Measurements from ENCODE around the gene ALS2. TPM values are rescaled to one million over a fixed set of nuclear protein-coding genes. Genes with fewer than 3 reads are reported as not detected.
A peak's percentile ranks its signal among the peaks of the same experiment; 100 is the strongest.

The ALS2 gene
- total RNA-seq, 1 donor from 2014 or later = 37.0 TPM

GRCh38 chr2:201698588-201699226, 82.0 kb downstream of the ALS2 start, which contains the start of gene MPP4:
TSS of gene MPP4 (minus strand) at chr2:201698644. CDS start at chr2:201693954, 4,690 bp downstream.
- H3K9me3 Mint-ChIP-seq = no peaks in the 10 kb centered on the region
- no peak within 1 kb of the TSS for H3K4me3 Mint-ChIP-seq

GRCh38 chr2:201697899-201698298, 82.8 kb downstream of the ALS2 start:
- no peak for TF ChIP-seq CTCF (conservative IDR thresholded peaks at IDR 0.05)
- no peak overlapping the region for H3K27ac Mint-ChIP-seq (ENCODE audit: unreplicated experiment)
- no peaks in the 10 kb centered on the region for H3K9me3 Mint-ChIP-seq
- DNase-seq (ENCODE audit: low read depth, low spot score) = no peak
- no peak overlapping the region for H3K4me3 Mint-ChIP-seq
- H3K36me3 Mint-ChIP-seq (ENCODE audit: low read depth) = peaks cover 3% of the 10 kb centered on the region
- H3K27me3 Mint-ChIP-seq (ENCODE audit: low read depth) = no peaks in the 10 kb centered on the region
- H3K4me1 Mint-ChIP-seq = no peaks in the 10 kb centered on the region

More at GRCh38 chr2:201698588-201699226, 82.0 kb downstream of the ALS2 start, which contains the start of gene MPP4:
- no peak for TF ChIP-seq CTCF (conservative IDR thresholded peaks at IDR 0.05)
- H3K27ac Mint-ChIP-seq (ENCODE audit: unreplicated experiment) = no peak within 1 kb of the TSS
- no peaks in the 10 kb centered on the region for H3K27me3 Mint-ChIP-seq (ENCODE audit: low read depth)
- H3K4me1 Mint-ChIP-seq = no peaks in the 10 kb centered on the region
- peaks cover 5% of the 10 kb centered on the region for H3K36me3 Mint-ChIP-seq (ENCODE audit: low read depth)
- no peak for DNase-seq (ENCODE audit: low read depth, low spot score)

GRCh38 chr2:201696151-201696659, 84.5 kb downstream of the ALS2 start:
- peaks cover 2% of the 10 kb centered on the region for H3K36me3 Mint-ChIP-seq (ENCODE audit: low read depth)
- no peak for TF ChIP-seq CTCF (conservative IDR thresholded peaks at IDR 0.05)
- H3K27ac Mint-ChIP-seq (ENCODE audit: unreplicated experiment) = peak overlapping the region; percentile 13
- DNase-seq (ENCODE audit: low read depth, low spot score) = no peak
- no peak overlapping the region for H3K4me3 Mint-ChIP-seq
- H3K27me3 Mint-ChIP-seq (ENCODE audit: low read depth) = no peaks in the 10 kb centered on the region
- no peaks in the 10 kb centered on the region for H3K9me3 Mint-ChIP-seq
- no peaks in the 10 kb centered on the region for H3K4me1 Mint-ChIP-seq

GRCh38 chr2:201685156-201685555, 95.6 kb downstream of the ALS2 start:
- Mint-ChIP-seq H3K36me3 (ENCODE audit: low read depth) (no peaks in the 10 kb centered on the region), H3K4me3 (no peak overlapping the region), H3K27ac (ENCODE audit: unreplicated experiment) (no peak overlapping the region), H3K4me1 (no peaks in the 10 kb centered on the region), H3K27me3 (ENCODE audit: low read depth) (peaks cover 22% of the 10 kb centered on the region), H3K9me3 (no peaks in the 10 kb centered on the region)
- DNase-seq (ENCODE audit: low read depth, low spot score) = no peak
- TF ChIP-seq CTCF (conservative IDR thresholded peaks at IDR 0.05) = no peak

GRCh38 chr2:201680743-201681142, 100.0 kb downstream of the ALS2 start:
- Mint-ChIP-seq H3K9me3 (no peaks in the 10 kb centered on the region), H3K4me1 (no peaks in the 10 kb centered on the region), H3K27ac (ENCODE audit: unreplicated experiment) (no peak overlapping the region), H3K36me3 (ENCODE audit: low read depth) (no peaks in the 10 kb centered on the region), H3K27me3 (ENCODE audit: low read depth) (peaks cover 8% of the 10 kb centered on the region), H3K4me3 (no peak overlapping the region)
- peak; percentile 28 for DNase-seq (ENCODE audit: low read depth, low spot score)
- TF ChIP-seq CTCF (conservative IDR thresholded peaks at IDR 0.05) = peak; percentile 51

Data from neural crest cell (in vitro differentiated cells).